ENCODE results near the gene LRRC14B. TPM values are rescaled to one million over a fixed set of nuclear protein-coding genes. Genes with fewer than 3 reads are reported as not detected.

LRRC14B gene
- total and polyA plus RNA-seq, 2 experiments from 2014 or later, result not detected

DNA sequence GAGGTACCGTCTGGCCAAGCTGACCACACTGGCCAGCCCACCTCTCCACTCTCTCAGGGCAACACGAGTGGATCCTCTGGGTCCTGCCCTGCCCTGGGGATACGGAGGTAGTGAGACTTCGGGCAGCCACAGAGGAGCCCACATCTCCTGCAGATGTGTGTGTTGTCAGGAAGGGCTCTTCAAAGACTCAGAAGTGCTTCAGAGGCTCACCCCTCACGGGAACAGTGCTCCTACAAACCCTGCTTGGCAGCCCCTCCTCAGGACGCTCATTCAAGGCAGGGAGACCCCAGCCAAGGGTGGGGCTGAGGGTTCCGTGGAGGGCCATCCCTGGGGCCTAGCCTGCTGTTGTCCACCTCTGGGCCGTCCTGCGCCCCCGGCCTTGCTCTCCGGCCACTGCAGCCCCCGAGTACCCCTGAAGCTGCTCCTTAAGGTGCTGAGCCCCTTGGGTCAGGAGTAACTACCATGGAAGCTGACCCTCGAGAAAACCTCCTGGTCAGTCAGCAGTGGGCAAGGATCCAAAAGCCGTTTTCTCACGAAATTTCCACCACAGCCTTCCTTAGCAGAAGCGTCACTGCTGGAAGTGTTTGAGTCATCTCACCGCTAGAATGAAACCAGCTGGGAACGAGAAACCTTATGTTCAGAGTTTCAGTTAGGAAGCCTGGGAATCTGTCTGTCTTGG, 23.2 kb upstream of the LRRC14B start:
- in situ Hi-C loops (cut with MboI), result no loop called here
- no peak for TF ChIP-seq EZH2 (IDR thresholded peaks at IDR 0.05; ENCODE audit: insufficient read depth, poor library complexity, severe bottlenecking)
- TF ChIP-seq EZH2phosphoT487 (IDR thresholded peaks at IDR 0.05; ENCODE audit: insufficient read depth, low read depth), result no peak

DNA sequence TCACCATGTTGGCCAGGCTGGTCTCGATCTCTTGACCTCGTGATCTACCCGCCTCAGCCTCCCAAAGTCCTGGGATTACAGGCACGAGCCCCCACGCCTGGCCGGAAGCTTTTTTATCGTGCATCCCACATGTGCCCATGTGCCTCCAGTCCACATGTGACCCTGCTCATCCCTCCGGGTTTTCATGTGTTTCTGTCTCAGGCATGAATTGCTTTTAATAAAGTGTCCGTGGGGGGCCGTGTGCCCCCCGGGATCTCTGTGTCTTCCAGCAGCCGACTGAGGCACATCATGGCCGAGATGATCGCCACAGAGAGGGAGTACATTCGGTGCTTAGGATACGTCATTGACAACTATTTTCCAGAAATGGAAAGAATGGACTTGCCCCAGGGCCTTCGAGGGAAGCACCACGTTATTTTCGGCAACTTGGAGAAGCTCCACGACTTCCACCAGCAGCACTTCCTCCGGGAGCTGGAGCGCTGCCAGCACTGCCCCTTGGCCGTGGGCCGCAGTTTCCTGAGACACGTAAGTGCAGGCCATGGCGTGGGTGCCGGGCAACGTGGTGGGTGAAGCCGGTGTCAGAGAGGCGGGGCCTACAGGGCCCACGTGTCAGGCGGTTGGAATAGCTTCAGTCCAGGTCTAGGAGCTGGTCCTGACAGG, 22.1 kb upstream of the LRRC14B start:
- Histone ChIP-seq H3K9me2 (ENCODE audit: insufficient read depth) (no peaks in the 10 kb centered on the region), H3K4me1 (ENCODE audit: insufficient read depth) (peaks cover 16% of the 10 kb centered on the region), H3K79me2 (ENCODE audit: insufficient read depth) (no peaks in the 10 kb centered on the region), H3K4me2 (ENCODE audit: unreplicated experiment) (peak overlapping the region; percentile 59), H2AFZ (no peak overlapping the region), H3K4me3 (no peak overlapping the region), H3K9ac (peak overlapping the region; percentile 65), H4K20me1 (ENCODE audit: insufficient read depth) (no peaks in the 10 kb centered on the region), H3K9me3 (ENCODE audit: low read depth) (no peaks in the 10 kb centered on the region), H3K27ac (peak overlapping the region; percentile 87), H3F3A (ENCODE audit: insufficient read depth) (peaks cover 9% of the 10 kb centered on the region; the same call in 1 of the 2 replicates), H3K27me3 (replicated peaks; ENCODE audit: insufficient read depth) (peaks cover 5% of the 10 kb centered on the region), H3K36me3 (ENCODE audit: low read depth) (no peaks in the 10 kb centered on the region)
- 73 to 77% methylated on average over 32 of the region's 32 CpGs for WGBS, 2 experiments (ENCODE audit: low coverage in 1 of 2, low lambda C conversion rate in 2 of 2, missing lambda C conversion rate in 2 of 2)
- in situ Hi-C loops (cut with MboI), result no loop called here
- TF ChIP-seq EZH2phosphoT487 (IDR thresholded peaks at IDR 0.05; ENCODE audit: insufficient read depth, low read depth), result no peak
- no peak for TF ChIP-seq EZH2 (IDR thresholded peaks at IDR 0.05; ENCODE audit: insufficient read depth, poor library complexity, severe bottlenecking)
- no peak for DNase-seq

More for the DNA sequence above, 23.2 kb upstream of the LRRC14B start:
- peak overlapping the region; percentile 87 for H3K27ac ChIP-seq
- peak; percentile 97 for DNase-seq
- H3F3A ChIP-seq (ENCODE audit: insufficient read depth), result peaks cover 9% of the 10 kb centered on the region; the same call in 1 of the 2 replicates
- H2AFZ ChIP-seq, result no peak overlapping the region
- no peaks in the 10 kb centered on the region for H3K36me3 ChIP-seq (ENCODE audit: low read depth)
- H4K20me1 ChIP-seq (ENCODE audit: insufficient read depth), result no peaks in the 10 kb centered on the region
- peak overlapping the region; percentile 65 for H3K9ac ChIP-seq
- no peaks in the 10 kb centered on the region for H3K79me2 ChIP-seq (ENCODE audit: insufficient read depth)
- 37 to 41% methylated on average over 18 of the region's 18 CpGs for WGBS, 2 experiments (ENCODE audit: low coverage in 1 of 2, low lambda C conversion rate in 2 of 2, missing lambda C conversion rate in 2 of 2)
- peaks cover 5% of the 10 kb centered on the region for H3K27me3 ChIP-seq (replicated peaks; ENCODE audit: insufficient read depth)
- H3K9me3 ChIP-seq (ENCODE audit: low read depth), result no peaks in the 10 kb centered on the region
- peak overlapping the region; percentile 30; the same call in 1 of the 2 replicates for H3K4me3 ChIP-seq
- peaks cover 16% of the 10 kb centered on the region for H3K4me1 ChIP-seq (ENCODE audit: insufficient read depth)
- H3K9me2 ChIP-seq (ENCODE audit: insufficient read depth), result no peaks in the 10 kb centered on the region
- peak overlapping the region; percentile 59 for H3K4me2 ChIP-seq (ENCODE audit: unreplicated experiment)

DNA sequence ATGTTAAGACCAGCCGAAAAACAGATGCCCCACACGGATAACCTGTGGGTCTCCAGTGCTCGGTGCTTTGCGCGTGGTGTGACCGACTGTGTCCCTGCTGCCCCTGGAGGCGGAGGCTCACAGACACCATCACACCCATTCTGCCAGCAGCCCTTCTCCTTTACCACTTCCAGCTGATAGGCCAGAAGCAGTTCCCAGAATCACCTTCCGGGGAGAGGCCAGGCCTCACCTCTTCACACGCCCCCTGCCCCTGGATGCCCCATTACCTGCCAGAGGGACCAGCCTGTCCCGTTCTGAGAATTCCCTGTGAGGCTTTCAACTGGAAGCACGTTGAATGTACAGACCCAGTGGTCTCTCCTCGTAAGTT, 21.6 kb upstream of the LRRC14B start:
- Histone ChIP-seq H3K36me3 (ENCODE audit: low read depth) (no peaks in the 10 kb centered on the region), H3K9ac (no peak overlapping the region), H3K4me3 (no peak overlapping the region), H3K27ac (no peak overlapping the region), H3K9me2 (ENCODE audit: insufficient read depth) (no peaks in the 10 kb centered on the region), H3F3A (ENCODE audit: insufficient read depth) (peaks cover 9% of the 10 kb centered on the region; the same call in 1 of the 2 replicates), H3K4me1 (ENCODE audit: insufficient read depth) (peaks cover 16% of the 10 kb centered on the region), H2AFZ (no peak overlapping the region), H3K4me2 (ENCODE audit: unreplicated experiment) (no peak overlapping the region), H3K79me2 (ENCODE audit: insufficient read depth) (no peaks in the 10 kb centered on the region), H4K20me1 (ENCODE audit: insufficient read depth) (no peaks in the 10 kb centered on the region), H3K9me3 (ENCODE audit: low read depth) (no peaks in the 10 kb centered on the region), H3K27me3 (replicated peaks; ENCODE audit: insufficient read depth) (peaks cover 5% of the 10 kb centered on the region)
- TF ChIP-seq EZH2phosphoT487 (IDR thresholded peaks at IDR 0.05; ENCODE audit: insufficient read depth, low read depth) (no peak), EZH2 (IDR thresholded peaks at IDR 0.05; ENCODE audit: insufficient read depth, poor library complexity, severe bottlenecking) (no peak)
- in situ Hi-C loops (cut with MboI), result no loop called here
- no peak for DNase-seq
- 79 to 81% methylated on average over 12 of the region's 12 CpGs for WGBS, 2 experiments (ENCODE audit: low coverage in 1 of 2, low lambda C conversion rate in 2 of 2, missing lambda C conversion rate in 2 of 2)

DNA sequence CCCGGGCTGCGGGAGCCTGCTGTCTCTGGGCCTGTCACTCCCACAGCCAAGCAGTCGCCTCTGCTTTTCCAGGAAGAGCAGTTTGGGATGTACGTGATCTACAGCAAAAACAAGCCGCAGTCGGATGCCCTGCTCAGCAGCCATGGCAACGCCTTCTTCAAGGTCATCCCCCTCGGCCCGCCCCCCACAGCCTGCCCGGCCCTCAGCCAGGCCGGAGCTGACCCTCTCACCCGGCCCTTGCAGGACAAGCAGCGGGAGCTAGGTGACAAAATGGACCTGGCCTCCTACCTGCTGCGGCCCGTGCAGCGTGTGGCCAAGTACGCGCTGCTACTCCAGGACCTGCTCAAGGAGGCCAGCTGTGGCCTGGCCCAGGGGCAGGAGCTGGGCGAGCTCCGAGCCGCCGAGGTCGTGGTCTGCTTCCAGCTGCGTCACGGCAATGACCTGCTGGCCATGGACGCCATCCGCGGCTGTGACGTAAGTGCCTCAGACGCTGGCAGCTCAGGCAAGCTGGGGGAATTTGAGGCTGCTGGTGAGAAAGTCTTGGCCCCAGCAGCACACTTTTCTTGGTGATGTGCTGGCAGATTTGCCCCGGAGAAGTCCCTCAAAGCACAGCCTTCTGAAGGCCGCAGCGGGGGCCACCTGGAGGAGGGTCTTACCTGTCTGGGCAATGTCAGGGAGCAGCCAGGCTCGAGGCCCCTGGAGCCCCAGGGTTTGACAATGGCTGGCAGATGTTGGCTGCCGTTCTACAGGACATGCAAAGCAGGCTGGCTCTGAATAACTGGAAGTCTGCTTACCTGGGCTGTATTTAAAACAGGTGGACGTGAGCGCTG, 20.1 kb upstream of the LRRC14B start:
- H3K79me2 ChIP-seq (ENCODE audit: insufficient read depth), result no peaks in the 10 kb centered on the region
- TF ChIP-seq EZH2 (IDR thresholded peaks at IDR 0.05; ENCODE audit: insufficient read depth, poor library complexity, severe bottlenecking) (no peak), EZH2phosphoT487 (IDR thresholded peaks at IDR 0.05; ENCODE audit: insufficient read depth, low read depth) (no peak)
- H3K4me2 ChIP-seq (ENCODE audit: unreplicated experiment), result no peak overlapping the region
- peaks cover 5% of the 10 kb centered on the region for H3K27me3 ChIP-seq (replicated peaks; ENCODE audit: insufficient read depth)
- no peak overlapping the region for H3K9ac ChIP-seq
- 79 to 81% methylated on average over 32 to 37 of the region's 37 CpGs for WGBS, 2 experiments (ENCODE audit: low coverage in 1 of 2, low lambda C conversion rate in 2 of 2, missing lambda C conversion rate in 2 of 2)
- DNase-seq, result no peak
- H3F3A ChIP-seq (ENCODE audit: insufficient read depth), result peaks cover 9% of the 10 kb centered on the region; the same call in 1 of the 2 replicates
- no peak overlapping the region for H3K4me3 ChIP-seq
- H4K20me1 ChIP-seq (ENCODE audit: insufficient read depth), result no peaks in the 10 kb centered on the region
- in situ Hi-C loops (cut with MboI), result no loop called here
- H3K27ac ChIP-seq, result no peak overlapping the region
- no peaks in the 10 kb centered on the region for H3K9me3 ChIP-seq (ENCODE audit: low read depth)
- no peaks in the 10 kb centered on the region for H3K36me3 ChIP-seq (ENCODE audit: low read depth)
- H3K4me1 ChIP-seq (ENCODE audit: insufficient read depth), result peaks cover 16% of the 10 kb centered on the region
- H3K9me2 ChIP-seq (ENCODE audit: insufficient read depth), result no peaks in the 10 kb centered on the region
- no peak overlapping the region for H2AFZ ChIP-seq
